ENCODE data around the gene MRPL50.
"Not testable (repeated sequence)": the region's sequence is repeated elsewhere in the genome, so short reads cannot be mapped to it uniquely, and the experiment has no call there.

MRPL50 gene

GRCh38 chr9:101418518-101419430 is 20.4 kb upstream of the MRPL50 start:
- DNase-seq (ENCODE audit: low read depth in 4 of 4, low spot score in 1 of 4), result no peak

- DNase-seq (ENCODE audit: low read depth in 4 of 4, low spot score in 1 of 4), result no peak
These were observed 19.6 kb upstream of the MRPL50 start for GRCh38 chr9:101417977-101418376.

DNA sequence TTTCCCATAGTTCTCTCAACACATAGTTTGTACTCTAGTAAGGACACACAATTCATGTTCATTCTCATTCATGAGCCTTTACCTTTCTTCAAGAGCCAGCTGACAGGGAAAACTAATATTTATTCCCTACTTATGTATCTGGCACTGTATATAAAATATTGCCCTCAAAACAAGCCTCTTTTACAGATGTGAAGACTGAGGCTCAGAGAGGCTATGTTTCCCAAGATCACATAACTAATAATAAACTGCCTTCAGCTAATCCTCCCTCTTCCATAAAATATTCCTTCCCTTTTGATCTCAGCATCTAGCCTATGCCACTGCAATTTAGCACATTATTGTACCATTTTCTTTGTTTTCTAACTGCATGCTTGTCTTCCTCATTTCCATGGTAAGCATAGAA is 19.0 kb upstream of the MRPL50 start:
- DNase-seq (ENCODE audit: low read depth in 4 of 4, low spot score in 1 of 4), result no peak

DNA sequence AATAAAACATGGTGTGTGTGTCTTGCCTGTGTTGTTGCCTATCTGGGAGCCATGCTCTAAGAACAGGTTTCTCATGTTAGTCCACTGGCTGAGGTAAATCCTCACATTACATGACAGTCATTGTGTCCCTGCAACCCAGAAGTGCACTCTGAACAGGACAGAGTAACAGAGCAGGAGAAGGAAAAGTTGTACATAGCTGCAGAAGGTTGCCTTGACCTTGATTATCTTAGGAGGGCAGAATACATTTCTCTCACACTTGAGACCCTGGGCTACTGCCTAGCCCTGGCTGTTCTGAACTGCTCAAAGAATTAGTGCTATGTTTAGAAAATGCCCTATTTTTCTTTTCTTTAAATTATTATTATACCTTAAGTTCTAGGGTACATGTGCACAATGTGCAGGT is 17.2 kb upstream of the MRPL50 start:
- DNase-seq (ENCODE audit: low read depth in 4 of 4, low spot score in 1 of 4), result no peak

GRCh38 chr9:101414839-101415238 is 16.4 kb upstream of the MRPL50 start:
- DNase-seq (ENCODE audit: low read depth in 4 of 4, low spot score in 1 of 4), result no peak

- DNase-seq (ENCODE audit: low read depth in 4 of 4, low spot score in 1 of 4), result no peak
These were observed 10.7 kb upstream of the MRPL50 start for GRCh38 chr9:101409079-101409477.

DNA sequence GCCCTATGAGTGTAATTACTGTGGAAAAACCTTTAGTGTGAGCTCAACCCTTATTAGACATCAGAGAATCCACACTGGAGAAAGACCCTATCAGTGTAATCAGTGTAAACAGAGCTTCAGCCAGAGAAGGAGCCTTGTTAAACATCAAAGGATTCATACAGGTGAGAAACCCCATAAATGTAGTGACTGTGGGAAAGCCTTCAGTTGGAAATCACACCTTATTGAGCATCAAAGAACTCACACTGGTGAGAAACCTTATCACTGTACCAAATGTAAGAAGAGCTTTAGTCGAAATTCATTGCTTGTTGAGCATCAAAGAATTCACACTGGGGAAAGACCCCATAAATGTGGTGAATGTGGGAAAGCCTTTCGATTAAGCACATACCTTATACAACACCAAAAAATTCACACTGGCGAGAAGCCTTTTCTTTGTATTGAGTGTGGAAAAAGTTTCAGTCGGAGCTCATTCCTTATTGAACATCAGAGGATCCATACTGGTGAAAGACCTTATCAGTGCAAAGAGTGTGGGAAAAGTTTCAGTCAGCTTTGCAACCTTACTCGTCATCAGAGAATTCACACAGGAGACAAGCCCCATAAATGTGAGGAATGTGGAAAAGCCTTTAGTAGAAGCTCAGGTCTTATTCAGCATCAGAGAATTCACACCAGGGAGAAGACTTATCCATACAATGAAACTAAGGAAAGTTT is 10.1 kb upstream of the MRPL50 start:
- DNase-seq (ENCODE audit: low read depth in 4 of 4, low spot score in 1 of 4), result no peak

- no peak for DNase-seq (ENCODE audit: low read depth in 4 of 4, low spot score in 1 of 4)
These were observed 5.3 kb upstream of the MRPL50 start for GRCh38 chr9:101403516-101404285.

- DNase-seq (ENCODE audit: low read depth in 4 of 4, low spot score in 1 of 4), result no peak
These were observed 1.7 kb upstream of the MRPL50 start for GRCh38 chr9:101400120-101400519.

- no peak for DNase-seq (ENCODE audit: low read depth in 4 of 4, low spot score in 1 of 4)
These were observed 1.2 kb upstream of the MRPL50 start for GRCh38 chr9:101399643-101399970.

GRCh38 chr9:101398930-101399642 is 668 bp upstream of the MRPL50 start:
- DNase-seq (ENCODE audit: low read depth in 4 of 4, low spot score in 1 of 4), result no peak

- no peak for DNase-seq (ENCODE audit: low read depth in 4 of 4, low spot score in 1 of 4)
These were observed 711 bp downstream of the MRPL50 start for GRCh38 chr9:101397746-101398067.

- DNase-seq (ENCODE audit: low read depth in 4 of 4, low spot score in 1 of 4), result no peak
These were observed 3.7 kb downstream of the MRPL50 start for GRCh38 chr9:101394687-101395086.

DNA sequence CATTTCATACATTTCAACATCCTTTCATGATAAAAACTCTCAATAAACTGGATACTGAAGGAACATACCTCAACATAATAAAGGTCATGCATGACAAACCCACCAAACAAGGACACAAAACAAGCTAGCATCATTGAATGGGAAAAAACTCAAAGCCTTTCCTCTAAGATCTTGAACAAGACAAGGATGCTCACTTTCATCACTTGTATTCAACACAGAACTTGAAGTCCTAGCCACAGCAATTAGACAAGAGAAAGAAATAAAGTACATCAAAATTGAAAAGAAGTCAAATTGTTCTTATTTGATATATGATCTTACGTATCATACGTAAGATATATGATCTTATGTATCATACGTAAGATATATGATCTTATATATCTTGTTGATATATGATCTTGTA is 5.3 kb downstream of the MRPL50 start:
- no peak for DNase-seq (ENCODE audit: low read depth in 4 of 4, low spot score in 1 of 4)

DNA sequence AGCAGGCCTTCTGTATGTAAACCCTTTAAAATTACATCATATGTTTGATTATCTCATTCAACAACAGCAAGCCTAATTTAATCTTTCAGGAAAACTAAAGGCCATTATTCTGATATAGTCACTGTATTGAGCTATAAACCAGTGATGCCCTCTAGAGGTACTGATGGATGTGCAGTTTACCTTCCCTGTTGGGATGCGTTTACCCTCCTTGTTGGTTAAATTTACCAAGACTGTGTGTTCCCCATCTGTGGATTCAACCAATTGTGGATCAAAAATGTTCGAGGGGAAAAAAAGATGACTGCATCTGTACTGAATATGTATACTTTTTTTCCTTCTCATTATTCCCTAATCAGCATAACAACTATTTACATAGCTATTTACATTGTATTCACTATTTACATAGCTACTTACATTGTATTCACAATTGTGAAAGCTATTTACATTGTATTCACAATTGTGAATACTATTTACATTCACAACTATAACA is 9.9 kb downstream of the MRPL50 start:
- DNase-seq (ENCODE audit: low read depth in 4 of 4, low spot score in 1 of 4), result no peak

DNA sequence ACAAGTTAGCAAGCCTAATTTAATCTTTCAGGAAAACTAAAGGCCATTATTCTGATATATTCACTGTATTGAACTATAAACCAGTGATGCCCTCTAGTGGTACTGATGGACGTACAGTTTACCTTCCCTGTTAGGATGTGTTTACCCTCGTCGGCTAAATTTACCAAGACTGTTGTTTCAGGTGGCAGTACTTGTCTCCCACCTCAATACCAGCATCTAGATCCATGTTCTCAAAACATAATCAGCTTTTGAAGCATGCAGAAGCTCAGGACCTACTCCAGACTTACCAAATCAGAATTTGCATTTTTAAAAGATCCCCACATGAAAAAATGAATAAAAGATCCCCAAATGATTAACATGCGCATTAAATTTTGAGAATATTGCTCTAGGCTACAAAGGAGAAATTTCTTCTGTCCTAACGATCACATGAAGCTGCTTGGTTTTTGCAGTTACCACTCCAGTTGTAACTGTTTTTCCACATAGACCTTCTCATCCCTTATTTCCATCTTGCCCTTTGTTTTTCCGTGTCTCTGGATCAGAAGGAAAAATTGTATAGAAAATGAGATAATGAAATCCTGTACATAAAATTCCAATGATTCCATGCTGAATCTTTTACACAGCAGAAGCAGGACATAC is 10.4 kb downstream of the MRPL50 start:
- no peak for DNase-seq (ENCODE audit: low read depth in 4 of 4, low spot score in 1 of 4)

GRCh38 chr9:101384873-101385536 is 13.4 kb downstream of the MRPL50 start, which contains the start of gene BAAT:
TSS of gene BAAT (minus strand) at chr9:101385006. CDS start at chr9:101371404, 13,602 bp downstream.
- DNase-seq (ENCODE audit: low read depth in 4 of 4, low spot score in 1 of 4), result not testable (repeated sequence)

DNA sequence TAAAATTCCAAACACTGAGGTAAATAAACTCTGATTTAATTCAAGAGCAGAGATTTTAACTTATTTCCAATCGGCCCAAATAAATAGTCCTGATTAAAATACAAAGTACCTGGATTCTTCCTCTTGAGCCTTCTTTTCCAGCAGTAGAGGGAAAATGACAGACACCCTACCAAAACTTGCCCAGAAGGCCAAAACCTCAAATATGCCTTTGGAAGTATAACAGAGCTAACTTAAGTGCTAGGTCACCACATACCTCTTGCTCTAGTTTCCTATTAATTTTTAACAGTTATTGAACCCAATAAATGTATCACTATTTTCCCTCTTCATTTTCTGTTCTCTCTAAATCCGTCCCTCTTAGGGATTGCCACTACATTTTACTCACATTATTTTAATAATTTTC is 15.1 kb downstream of the MRPL50 start:
- DNase-seq (ENCODE audit: low read depth in 4 of 4, low spot score in 1 of 4), result no peak

DNA sequence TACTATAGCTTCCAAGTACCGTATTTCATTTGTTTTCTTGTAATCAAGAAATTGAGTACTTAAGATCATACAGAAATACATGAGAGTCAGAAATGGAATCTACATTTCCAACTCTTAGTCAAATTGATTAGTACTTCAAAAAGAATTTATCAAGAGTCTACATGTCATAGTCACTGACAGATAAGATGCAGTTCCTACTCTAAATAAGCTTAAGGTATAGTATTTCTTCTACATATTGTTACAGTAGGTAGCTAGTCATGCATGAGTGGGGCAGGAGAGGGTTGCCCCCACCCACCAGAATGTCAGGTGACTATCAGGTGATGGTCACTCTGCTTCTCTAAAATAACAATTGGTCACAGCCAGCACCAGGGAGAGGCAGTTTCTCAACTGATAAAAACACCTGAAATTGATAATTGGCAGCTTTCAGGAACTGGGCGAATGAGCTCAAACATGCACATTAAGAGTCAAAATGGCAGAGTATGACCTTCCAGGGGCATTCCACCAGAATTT is 16.5 kb downstream of the MRPL50 start:
- no peak for DNase-seq (ENCODE audit: low read depth in 4 of 4, low spot score in 1 of 4)

GRCh38 chr9:101381118-101381517 is 17.3 kb downstream of the MRPL50 start:
- no peak for DNase-seq (ENCODE audit: low read depth in 4 of 4, low spot score in 1 of 4)
